Measurements from ENCODE around the gene ROPN1.
"Not testable (repeated sequence)": the region's sequence is repeated elsewhere in the genome, so short reads cannot be mapped to it uniquely, and the experiment has no call there.

ROPN1 gene

DNA sequence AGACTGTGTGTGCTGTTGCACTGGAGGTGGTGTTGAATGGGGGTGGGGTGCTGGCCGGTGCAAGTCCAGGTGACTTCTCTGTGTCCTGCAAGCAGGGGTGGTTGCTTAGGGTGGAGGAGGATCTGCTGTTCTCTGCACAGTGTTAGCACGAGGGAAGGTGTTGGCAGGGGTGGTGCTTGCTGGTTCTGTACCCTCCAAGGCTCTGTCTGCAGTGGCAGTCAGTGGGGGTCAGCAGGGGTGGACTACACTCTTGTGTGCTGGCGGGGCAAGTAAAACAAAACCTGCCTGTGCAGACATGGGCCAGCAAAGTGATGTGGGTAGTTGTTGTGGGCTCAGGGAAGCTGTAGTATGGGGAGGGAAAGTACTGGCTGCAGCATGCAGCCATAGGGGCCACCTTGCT lies 5.5 kb downstream of the ROPN1 start:
- no peak for DNase-seq

DNA sequence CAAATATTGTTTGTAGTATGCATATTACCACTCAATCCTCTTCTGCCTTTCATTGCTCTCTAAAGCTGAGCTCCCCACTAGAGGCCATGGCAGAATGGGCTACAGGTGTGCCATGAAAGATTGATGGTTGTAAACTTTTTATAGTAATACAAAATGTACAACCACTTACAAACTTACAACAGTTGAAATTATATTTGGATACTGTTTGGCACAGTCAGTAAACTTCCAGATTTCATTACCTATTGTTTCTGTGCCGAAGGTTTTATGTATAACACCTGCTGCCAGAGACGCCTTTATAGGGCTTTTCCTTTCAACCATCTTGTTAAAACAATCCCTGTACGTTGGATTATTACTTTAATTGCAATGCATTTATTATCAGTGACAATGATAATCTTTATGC lies 7.0 kb downstream of the ROPN1 start:
- no peak for DNase-seq

DNA sequence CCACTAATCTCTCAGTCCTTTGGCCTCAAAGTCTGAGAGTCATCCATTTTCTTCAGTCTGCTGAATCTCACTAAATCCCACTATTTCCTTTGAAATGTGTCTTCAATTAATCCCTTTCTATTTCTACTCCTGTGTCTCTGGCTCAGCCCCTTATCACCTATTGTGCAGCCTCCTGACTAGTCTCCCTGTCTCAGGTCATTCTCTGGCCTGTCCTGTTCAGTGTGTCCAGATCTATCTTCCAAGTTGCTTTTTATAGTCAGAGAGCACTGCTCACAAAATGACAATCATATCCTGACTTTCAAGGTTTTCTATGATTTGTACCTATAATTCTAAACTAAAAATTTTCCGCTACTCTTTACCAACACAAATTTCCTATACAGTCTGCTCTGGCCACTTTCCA lies 7.6 kb downstream of the ROPN1 start:
- DNase-seq: no peak

DNA sequence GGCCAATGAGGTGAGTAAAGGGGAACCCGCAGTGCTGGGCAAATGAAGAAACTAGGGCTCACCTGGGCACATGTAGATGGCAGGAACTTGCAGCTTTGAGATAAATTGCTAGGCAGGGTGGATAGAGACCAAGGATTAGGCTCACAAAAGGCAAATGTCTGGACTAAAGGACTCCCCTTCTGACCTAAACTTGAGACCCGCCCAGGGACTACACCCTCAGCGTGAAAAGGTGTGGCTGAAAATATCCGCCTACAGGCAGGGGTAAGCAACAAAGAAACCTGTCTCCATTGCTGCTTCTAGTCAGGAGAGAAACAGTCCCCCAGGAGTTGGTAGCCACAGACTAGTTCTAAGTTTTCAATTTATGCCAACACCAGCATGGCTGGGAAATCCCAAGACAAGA lies 10.6 kb downstream of the ROPN1 start:
- DNase-seq: not testable (repeated sequence)

DNA sequence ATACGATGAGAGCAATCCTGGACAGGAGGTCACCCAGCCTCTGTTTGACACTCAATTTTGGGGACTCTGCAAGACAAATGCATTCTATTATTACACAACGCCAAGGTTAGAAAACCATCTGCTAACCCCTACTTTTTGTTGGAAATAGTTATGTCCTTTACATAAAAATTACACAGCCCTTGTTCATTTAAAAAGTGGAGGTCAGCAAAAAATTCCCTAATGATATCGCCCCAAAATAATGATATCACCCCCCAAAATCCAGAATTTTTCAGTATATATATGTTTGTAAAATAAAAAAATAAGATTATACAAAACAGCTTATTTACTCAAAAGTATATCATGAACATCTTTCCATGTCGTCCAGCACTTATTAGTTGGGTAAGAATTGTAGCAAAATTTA lies 11.4 kb downstream of the ROPN1 start:
- no peak for DNase-seq

DNA sequence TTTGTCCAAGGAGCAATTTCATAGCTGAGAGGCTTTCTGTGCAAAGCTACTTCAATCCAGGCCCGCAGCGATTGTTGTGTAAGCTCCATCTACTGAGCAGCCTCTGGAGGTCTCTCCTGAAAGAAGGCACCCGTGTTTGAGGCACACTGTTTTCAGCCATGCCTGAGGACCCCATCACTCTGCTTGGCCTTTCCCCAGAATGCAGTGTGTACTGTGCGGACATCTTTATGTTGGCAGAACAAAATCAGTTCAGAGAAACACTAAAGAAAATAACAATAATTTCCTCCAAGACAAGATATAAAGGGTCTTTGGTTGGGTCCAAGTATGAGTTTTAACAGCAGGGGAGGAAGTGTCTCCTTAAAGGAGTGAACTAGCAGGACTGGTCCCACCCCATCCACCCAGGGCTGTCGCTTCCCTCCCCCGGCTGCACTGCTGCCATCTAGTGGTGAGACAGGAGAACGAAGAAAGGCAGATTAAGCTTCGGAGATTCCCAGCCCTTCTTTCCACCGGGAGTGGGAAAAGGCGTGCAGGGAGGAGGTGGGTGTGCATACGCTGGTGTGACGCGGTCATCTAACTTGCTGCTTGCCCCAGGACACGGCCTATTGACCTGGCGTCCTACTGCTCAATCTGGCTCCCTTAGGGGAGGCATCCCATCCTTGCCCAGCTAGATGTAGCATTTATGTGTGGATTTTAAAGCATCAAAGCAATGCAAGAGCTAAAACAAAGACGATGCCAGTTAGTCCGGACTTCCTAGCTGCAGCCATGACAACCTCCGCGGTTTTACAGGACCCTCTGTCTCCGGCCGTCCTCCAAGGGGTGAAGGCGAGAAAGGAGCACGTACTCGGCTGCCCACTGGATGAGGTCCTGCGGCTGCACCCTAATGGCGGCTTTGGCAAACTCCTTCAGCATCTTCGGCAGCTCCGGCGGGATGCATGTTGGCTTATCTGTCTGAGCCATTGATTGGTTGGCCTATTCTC lies 12.1 kb downstream of the ROPN1 start:
- peak; percentile 22 for DNase-seq

DNA sequence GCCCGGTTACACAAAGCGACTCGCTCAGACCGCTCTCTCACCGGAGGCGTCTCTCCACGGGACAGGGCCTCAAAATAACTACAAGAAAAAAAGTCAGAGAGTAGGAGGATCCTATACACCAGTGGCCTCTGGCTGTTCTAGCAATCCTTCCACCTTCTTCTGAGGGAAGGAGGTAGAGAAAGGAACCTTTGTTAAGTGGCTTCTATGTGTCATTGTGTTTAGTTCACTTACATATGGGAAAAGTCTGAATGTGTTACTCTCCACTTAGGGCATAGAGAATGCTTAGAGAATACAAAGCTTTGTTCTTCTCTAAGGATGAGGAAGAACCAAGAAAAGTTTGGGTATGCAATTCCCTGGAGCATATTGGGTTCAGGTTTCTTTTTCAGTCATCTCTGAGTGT lies 15.0 kb downstream of the ROPN1 start:
- not testable (repeated sequence) for DNase-seq

DNA sequence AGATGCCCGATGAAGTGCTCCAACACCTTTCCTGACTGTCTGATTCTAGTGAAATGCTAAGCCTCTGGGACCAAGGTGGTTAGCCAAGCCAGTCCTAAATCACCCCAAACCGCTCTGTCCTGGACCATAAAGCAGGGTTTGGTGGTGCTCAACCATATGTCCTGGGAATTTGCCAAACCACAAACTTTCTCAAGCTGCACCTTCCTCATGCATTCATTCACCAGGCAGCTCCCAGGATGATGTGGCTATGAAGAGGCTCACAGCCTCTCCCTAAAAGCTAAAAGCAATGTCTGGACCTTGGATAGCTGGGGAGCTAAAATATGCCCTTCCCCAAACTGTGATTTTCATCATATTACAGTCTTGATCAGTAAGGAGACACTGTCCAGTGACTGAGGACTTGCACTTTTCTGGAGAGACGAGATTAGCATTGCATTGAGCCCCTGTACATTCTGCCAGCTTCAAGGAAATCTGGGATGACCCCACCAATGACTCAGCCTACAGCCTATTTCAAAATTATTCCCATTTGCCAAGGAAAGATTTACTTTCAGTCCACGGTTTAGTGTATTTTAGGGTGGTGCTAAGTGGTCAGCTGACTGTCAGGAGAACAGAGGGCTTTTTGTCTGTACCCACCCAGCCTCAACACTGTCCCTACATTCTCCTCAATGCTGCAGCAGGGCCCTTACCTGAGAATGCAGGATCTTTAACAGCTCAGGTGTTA lies 15.6 kb downstream of the ROPN1 start:
- DNase-seq: not testable (repeated sequence)

DNA sequence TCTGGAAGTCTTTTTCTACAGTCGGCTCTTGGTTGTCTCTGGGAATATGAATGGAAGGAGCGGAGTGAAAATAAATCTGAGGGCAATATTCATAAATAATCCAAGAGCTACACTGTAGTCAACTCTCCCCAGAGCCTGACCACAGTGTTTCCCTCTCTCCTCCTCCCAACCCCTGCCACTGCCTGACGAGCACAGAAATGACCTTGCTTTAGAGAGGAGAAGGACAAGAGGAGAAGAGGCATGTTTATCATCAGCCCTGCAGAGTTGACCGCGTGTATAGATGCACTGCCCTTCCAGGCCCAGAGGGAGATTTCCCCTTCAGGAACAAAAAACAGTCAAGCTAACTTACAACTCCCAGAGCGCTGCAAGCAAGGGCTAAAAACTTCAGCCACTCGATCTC lies 16.9 kb downstream of the ROPN1 start:
- not testable (repeated sequence) for DNase-seq

DNA sequence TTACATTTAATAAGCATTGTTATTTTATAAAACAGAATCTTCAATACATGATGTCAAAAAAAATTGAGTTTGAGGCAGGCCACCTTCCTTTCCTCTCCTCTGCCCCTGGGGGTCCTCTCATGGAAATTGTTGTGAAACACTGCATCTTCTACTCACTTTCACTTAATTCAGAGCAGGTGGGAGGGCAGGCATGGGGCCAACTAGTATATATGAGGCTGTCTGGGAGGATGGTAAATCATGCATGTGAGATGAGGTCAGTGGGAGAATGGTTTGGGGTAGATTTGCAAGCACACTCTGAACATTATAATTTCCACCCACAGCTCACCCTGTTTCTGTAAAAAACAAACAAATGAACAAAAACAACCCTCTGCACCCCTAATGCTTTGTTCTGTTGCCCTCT lies 20.5 kb downstream of the ROPN1 start:
- no peak for DNase-seq

DNA sequence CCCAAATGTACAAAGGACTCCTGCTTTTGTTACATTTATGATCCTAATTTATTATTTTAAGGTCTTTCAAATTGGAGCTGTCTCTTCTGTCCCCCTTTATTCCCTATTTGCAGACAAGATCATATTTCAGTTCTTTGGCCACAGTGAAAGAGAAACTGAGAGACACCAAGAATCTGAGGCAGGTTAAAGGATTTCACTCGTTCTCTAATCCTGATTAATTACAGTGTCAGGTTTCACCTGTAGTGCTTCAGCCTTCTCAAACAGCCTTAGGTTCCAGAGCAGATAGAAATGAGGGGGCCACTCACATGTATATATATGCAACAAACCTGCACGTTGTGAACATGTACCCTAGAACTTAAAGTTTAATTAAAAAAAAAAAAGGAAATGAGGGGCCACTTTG lies 24.7 kb downstream of the ROPN1 start:
- DNase-seq: not testable (repeated sequence)

DNA sequence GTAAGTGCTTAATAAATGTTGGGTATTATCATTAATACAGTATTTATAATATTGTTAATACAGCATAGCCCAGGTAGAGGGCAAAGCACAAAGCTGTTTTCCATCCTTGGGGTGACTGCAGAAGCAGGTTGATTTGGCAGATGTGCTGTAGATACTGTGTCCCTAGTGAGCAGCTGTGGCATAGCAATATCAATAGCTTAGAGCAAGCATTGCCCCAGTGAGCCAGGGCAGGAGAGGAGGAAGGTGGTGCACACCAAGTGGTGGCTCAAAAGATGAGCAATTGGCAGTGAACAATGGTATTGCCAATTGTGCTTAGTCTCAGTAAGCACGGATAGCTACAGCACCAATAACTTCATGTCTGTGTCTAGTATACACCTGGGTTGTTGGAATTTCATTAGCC lies 25.1 kb downstream of the ROPN1 start:
- not testable (repeated sequence) for DNase-seq

DNA sequence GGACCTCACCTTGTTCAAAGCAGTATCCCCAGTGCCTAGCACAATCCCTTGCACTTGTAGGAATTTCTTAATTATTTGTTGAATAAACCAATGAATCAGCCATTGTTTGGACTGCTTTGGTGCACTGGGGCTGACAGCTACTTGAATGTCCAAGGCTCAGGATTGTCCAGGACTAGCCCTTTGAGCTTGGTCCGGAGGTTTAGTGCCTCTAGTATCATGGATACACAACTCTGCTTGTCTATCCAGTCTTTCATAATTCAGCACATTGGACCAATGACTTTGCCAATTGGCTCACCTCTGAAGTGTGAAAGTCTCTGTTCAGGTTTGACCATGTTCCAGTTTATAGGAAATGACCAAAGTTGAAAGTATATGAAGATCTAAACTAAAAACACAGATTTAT lies 27.1 kb downstream of the ROPN1 start:
- not testable (repeated sequence) for DNase-seq

DNA sequence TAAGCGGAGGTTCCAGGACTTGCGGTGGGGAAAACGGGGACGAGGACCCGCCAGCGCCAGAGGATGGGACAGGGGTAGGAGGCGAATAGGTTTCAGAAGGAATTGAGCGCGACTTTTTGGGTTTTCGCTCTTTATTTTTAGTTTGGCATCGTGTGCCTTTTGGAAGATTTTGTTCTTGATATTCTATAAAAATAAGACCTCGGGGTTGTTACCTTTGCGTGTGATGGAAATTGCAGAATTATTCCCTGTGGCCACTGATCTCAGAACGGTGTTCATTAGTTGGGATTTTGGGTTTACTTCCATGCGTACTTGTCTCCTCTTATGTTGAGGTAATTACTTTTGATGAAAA lies 30.4 kb downstream of the ROPN1 start:
- no peak for DNase-seq

DNA sequence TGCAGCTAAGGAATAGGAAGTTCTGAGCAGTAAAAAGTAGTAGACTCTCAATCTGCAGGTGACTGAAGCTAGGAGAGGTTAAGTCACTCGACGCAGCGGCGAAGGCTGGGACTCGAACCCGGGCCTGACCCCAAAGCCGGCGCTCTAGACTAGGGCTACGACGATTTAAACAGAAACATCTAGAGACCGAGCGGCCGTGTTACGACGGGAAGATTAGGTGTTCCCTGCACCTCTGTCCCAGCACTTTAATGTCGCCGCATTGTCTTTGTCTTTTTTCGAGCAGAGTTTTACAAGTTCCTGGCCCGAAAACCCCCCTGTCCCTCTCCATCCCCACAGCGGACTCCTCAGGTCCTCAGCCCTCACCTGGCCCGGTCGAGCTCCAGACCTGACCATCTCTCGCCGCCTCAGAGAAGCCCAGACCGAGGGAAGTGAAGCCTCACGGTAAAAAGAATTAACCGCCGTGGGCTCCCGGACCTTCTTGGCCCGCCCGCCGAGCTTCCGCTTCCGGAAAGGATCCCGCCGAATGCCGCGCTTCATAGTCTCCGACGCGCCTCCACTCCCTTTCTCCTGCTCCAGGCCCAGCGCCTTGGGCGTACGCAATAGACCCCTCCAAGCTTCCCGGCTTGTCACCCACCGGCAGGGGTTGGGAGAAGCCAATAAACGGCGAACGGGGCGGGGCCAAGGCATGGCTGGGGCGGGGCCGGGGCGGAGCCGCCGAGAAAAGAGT lies 31.0 kb downstream of the ROPN1 start, which contains the start of gene CCDC14:
Gene CCDC14 (minus strand): TSS at position 449 of the 727 bp plus-strand sequence. CDS start 56 bp downstream, at position 393.
- peak; percentile 86 for DNase-seq

DNA sequence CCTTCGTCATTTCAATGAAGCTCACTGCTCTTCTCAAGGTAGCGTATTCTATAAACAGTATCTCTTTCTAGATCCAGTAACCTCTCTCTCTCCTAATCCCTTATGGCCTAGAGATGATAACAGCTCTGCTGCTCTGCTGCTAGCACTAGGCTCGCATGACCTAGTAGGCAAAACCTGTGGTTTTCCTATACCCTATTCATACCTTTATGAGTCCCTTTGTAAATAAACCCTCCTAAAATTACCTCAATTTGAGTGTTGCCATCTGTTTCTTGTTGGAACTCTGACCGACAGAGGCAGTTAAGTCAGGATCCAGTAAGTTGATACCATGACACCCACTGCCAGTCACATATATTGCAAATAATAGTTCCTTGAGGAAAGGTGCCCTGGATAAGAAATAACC lies 38.2 kb downstream of the ROPN1 start:
- no peak for DNase-seq

DNA sequence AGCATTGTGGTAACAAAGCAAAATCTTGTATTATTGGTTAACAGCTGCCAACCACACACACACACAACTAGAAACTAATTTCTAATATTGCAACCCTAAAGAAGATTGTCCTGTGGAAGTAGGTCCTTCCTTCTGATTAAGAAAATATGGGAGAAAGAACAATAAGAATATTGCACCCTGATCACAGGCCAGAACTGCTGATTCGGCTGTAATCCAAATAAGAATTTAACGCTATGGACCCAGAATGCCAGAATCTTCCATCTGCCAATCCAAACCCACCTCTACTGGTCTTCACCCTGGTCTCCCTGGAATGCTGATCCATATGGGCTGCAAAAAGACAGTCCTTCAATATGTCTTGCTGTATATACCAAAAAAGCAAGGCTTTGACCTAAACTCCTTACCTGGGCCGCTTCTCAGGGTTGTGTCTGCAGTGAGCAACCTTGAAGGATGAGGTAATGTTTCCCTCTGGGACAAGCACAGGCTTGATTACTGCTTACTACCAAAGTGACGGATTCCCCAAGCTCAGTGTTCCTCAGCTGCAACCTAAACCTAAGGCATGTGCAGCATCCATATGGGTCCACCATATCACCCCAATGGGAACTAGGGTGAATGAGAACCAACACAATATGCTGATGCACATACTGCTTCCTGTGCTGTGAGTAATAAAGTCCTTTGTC lies 38.9 kb downstream of the ROPN1 start:
- no peak for DNase-seq

DNA sequence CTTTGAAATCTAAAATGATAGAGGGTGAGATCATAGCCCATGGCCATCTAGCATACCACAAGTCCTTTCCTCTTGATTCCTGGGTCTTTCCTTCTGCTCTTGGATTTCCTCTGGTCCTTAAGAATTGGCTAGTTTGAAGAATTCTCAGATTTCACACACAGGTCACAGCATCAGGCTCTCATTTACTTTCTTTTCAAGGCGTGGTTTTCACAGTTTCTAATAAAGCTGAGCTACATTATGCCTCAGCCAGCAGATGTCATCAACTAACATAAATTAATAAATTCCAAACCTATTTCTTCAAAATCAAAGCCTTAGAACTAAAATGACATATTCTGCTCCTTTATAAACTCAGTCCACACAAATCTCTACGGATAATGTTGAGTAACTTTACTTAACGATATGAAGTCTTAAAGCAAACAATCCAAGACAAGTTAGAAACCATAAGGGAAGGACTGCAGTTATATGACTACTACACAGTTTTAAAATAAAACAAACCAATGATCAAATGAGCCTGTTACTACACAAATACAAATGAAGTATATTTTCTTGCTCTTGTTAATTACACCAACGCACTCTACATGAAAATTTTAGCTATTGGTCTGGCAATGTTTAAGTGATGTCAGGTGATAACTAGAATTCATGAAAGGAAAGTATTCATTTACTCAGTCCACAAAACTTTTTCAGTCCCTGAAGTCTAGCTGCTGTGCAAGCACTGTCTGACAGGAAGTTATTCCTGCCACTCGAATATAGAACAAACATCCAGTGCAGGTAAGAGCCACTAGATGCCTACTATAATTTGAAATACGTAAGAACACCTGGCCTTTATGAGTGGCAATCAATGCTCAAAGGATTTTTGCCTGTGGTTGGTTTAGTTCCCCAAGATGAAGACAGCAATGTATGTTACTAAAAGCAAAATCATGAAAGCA lies 40.1 kb downstream of the ROPN1 start:
- DNase-seq: no peak

DNA sequence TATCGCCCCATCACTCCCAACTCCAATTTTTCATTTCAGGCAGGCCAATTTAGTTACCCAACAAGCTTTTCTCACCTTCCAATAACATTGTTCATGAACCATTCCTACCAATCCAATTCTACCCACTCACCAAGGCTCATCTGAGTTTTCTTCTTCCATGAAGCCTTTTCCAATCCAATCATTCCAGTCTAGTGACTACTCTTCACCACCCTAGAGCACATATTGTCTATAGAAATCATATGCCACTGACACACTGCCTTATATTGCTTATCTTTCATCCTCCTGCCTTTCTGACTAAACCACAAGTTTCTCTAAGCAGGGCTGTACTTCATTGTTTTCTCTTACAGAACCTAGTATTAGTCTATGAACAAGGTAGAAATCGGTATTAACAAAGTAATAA lies 42.3 kb downstream of the ROPN1 start:
- DNase-seq: no peak

DNA sequence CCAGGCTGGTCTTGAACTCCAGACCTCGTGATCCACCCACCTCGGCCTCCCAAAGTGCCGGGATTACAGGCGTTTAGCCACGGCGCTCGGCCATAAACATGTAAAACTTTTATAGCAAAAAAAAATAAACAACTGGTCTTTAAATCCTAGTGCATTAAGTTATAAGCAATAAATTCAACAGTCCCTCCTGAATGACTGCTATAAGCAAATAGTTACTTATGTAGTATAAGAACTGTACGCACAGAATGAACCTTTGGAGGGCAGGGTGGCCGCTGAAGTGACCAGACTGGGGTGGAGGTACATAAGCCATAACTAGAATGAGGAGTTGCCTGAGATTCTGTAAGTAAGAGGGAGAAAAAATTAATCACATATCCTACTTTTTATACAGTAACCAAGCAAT lies 43.5 kb downstream of the ROPN1 start:
- DNase-seq: no peak

DNA sequence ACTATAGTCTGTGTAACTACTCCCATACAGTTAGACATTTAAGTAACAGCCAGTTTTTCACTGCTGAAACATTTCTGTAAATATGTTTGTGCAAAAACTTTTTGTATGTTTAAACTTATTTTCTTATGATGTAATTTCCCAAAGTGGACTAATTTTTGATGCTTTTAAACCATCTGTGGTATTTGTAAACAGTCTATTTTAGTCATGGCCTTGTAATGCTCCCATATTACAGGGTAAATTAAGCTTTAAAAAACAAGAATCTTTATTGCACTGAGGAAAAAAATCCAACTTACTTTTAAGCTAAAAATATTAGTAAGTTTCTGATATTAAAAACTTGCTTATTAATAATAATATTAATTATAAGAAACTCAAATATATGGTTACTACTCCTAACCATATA lies 44.4 kb downstream of the ROPN1 start:
- DNase-seq: no peak

DNA sequence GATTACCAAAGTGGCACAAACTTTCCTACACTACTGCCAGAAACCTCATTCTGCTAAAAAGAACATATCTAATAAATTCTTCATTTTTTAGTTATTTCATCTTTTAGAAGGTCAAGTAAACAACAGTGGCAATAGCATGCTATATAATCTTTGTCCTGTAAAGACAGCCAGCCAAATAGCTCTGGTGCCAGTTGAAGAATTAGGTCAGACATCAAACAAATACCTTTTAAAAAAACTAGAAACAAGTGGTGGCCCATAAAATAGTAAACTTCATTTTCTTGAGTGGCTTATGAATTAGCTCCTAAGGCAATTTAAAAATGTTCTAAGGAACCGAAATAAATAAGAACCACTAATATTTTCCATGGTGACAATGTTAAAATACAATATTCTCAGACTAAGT lies 50.4 kb downstream of the ROPN1 start:
- DNase-seq: no peak

Data from stimulated activated CD4-positive, alpha-beta T cell treated with anti-CD3 and anti-CD28 coated beads, Interleukin-1b, Interleukin-23, amount 100 ng/mL, for 48 hours (primary cell).